ENCODE results near the gene USP2. TPM values are rescaled to one million over a fixed set of nuclear protein-coding genes. Genes with fewer than 3 reads are reported as not detected.

The USP2 gene
- total and polyA plus RNA-seq, 7 experiments from 2014 or later = 0.07 to 1.1 (median 0.43) TPM

DNA sequence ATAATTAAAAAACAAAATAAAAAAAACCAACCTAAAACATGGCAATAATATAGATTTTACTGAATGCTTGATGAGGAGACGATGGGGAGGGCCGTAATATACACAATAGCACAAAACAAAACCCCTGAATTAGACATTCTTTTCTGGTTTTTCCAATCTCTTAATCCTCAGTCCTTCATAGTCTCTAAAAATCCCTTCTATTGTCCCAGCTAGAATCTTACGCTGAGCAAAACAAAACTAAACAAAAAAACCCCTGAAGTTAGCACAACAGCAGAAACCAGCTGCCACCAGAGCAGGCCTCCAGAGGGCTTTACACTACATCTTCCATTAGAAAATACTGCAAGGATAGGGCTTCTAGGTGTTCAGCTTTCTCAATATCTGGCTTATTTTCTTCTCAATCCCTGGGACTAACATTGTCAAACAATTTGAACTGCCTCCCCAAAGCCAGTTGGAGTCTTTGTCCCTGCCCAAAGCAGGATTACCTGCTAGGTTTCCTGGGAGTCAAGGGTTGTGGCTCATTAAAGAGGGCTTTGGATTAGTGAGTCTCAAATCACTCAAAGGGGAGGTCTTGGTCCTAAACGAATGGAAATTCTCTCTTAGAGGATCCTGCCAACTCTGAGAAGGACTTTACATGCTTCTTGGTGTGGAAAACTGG lies 49.3 kb downstream of the USP2 start:
- peak overlapping the region in 4 of 9 donors; percentile 75 to 99 (median 84) for H3K27ac Mint-ChIP-seq
- POLR2A ChIA-PET = interaction anchor here (1.3 to 1.5 kb wide), 2 partner anchors 19 to 27 kb away, joined by 3 to 5 read pairs; no protein-coding TSS in a partner anchor

DNA sequence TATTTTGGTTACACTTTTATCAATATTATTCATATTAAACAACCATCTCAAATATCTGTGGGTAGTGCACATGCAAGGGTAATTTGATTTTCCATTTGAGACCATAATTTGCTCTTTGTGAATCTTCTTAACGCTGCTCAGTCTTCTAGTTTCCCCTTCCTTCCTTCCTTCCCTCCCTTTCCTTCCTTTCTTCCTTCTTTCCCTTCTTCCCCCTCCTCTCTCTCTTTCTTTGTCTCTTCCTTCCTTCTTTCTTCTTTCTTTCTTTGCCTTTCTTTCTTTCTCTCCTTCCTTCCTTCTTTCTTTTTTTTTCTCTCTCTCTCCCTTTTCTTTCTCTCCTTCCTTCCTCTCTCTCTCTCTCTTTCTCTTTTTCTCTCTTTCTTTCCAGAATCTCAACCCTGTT lies 51.3 kb downstream of the USP2 start:
- ChIA-PET POLR2A (no interaction called here), CTCF (no interaction called here)
- no peak overlapping the region for H3K4me3 ChIP-seq (ENCODE audit: low read length)
- H3K4me1 ChIP-seq (ENCODE audit: control insufficient read depth in 2 of 2, insufficient read depth in 2 of 2, low read length in 2 of 2) = peaks cover 5 to 10% of the 10 kb centered on the region in 2 donors
- H3K36me3 ChIP-seq (ENCODE audit: control insufficient read depth in 2 of 3, insufficient read depth in 3 of 3, low read length in 3 of 3) = peaks cover 0 to 4% (median 0%) of the 10 kb centered on the region in 3 experiments
- no peaks in the 10 kb centered on the region for H3K27me3 ChIP-seq (ENCODE audit: control insufficient read depth in 2 of 2, insufficient read depth in 2 of 2, low read length in 2 of 2)
- Mint-ChIP-seq H3K27ac (peak overlapping the region in 1 of 9 donors; percentile 48), H3K4me1 (peaks cover 9 to 24% (median 17%) of the 10 kb centered on the region in 7 donors), H3K4me3 (no peak overlapping the region), H3K9me3 (no peaks in the 10 kb centered on the region), H3K36me3 (no peaks in the 10 kb centered on the region), H3K27me3 (peaks cover 0 to 27% (median 8%) of the 10 kb centered on the region in 5 donors)
- no peaks in the 10 kb centered on the region for H3K9me3 ChIP-seq (ENCODE audit: control insufficient read depth in 2 of 3, low read length in 3 of 3)
- no peak overlapping the region for H3K27ac ChIP-seq (ENCODE audit: low read depth, low read length)
- intact Hi-C loops (cut with micrococcal nuclease) = no loop called here
- no peak for ATAC-seq
- DNase-seq = no peak

More for the DNA sequence above, 49.3 kb downstream of the USP2 start:
- Mint-ChIP-seq H3K4me3 (peak overlapping the region in 9 of 10 donors; percentile 18 to 99 (median 94)), H3K27me3 (peaks cover 0 to 27% (median 8%) of the 10 kb centered on the region in 5 donors), H3K9me3 (no peaks in the 10 kb centered on the region), H3K36me3 (peaks cover 0 to 6% (median 0%) of the 10 kb centered on the region in 5 donors), H3K4me1 (peaks cover 13 to 41% (median 31%) of the 10 kb centered on the region in 7 donors)
- Histone ChIP-seq H3K36me3 (ENCODE audit: control insufficient read depth in 2 of 3, insufficient read depth in 3 of 3, low read length in 3 of 3) (peaks cover 0 to 15% (median 0%) of the 10 kb centered on the region in 3 experiments), H3K4me3 (ENCODE audit: low read length) (no peak overlapping the region), H3K27ac (ENCODE audit: low read depth, low read length) (no peak overlapping the region), H3K4me1 (ENCODE audit: control insufficient read depth in 2 of 2, insufficient read depth in 2 of 2, low read length in 2 of 2) (peaks cover 5 to 12% of the 10 kb centered on the region in 2 donors), H3K27me3 (ENCODE audit: control insufficient read depth in 2 of 2, insufficient read depth in 2 of 2, low read length in 2 of 2) (no peaks in the 10 kb centered on the region), H3K9me3 (ENCODE audit: control insufficient read depth in 2 of 3, low read length in 3 of 3) (no peaks in the 10 kb centered on the region)
- CTCF ChIA-PET = interaction anchor here (3.3 kb wide), 1 partner anchor 10 kb away, joined by 15 read pairs; no protein-coding TSS in a partner anchor
- intact Hi-C loops (cut with micrococcal nuclease) = no loop called here
- ATAC-seq (no peak), DNase-seq (no peak)

DNA sequence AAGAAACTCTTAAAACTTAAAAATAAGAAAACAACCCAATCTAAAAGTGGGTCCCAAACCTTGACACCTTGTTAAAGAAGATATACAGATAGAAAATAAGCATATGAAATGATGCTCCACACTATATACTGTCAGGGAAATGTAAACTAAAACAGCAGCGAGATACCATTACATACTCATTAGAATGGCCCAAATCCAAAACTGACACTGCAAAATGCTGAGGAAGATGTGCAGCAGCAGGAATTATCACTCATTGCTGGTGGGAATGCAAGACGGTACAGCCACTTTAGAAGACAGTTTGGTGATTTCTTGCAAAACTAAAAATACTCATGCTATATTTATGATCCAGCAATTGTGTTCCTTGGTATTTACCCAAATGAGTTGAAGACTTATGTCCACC lies 52.2 kb downstream of the USP2 start:
- POLR2A ChIA-PET = interaction anchor here (0.6 to 0.7 kb wide), 2 partner anchors 19 to 63 kb away, joined by 3 to 7 read pairs; no protein-coding TSS in a partner anchor
- CTCF ChIA-PET = interaction anchor here (0.5 to 1.4 kb wide), 2 partner anchors 9 to 182 kb away, joined by 3 read pairs; no protein-coding TSS in a partner anchor

DNA sequence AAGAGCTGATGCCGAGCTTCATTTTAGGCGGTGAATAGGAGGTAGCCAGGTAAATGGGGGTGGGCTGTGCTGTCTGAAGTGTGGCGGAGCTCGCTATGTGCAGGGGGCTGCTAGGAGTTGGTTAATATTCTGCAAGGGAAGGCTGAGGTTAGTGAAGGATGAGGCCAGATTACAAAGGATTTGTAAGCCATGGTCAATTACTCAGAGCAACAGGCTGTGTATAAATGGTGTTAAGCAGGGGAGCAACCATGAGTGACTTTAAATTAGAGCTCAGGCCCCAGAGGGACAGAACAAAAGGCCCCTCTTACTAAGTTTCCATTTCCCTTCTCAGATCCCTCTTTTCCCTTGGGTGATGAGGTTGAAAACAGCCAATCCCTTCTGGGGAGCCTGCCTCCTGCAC lies 57.3 kb downstream of the USP2 start:
- Mint-ChIP-seq H3K27ac (peak overlapping the region in 1 of 9 donors; percentile 52), H3K9me3 (no peaks in the 10 kb centered on the region), H3K4me3 (no peak overlapping the region), H3K36me3 (no peaks in the 10 kb centered on the region), H3K4me1 (peaks cover 11 to 27% (median 22%) of the 10 kb centered on the region in 7 donors), H3K27me3 (peaks cover 0 to 16% (median 5%) of the 10 kb centered on the region in 5 donors)
- Histone ChIP-seq H3K27ac (ENCODE audit: low read depth, low read length) (no peak overlapping the region), H3K27me3 (ENCODE audit: control insufficient read depth in 2 of 2, insufficient read depth in 2 of 2, low read length in 2 of 2) (no peaks in the 10 kb centered on the region), H3K4me1 (ENCODE audit: control insufficient read depth in 2 of 2, insufficient read depth in 2 of 2, low read length in 2 of 2) (no peaks in the 10 kb centered on the region), H3K36me3 (ENCODE audit: control insufficient read depth in 2 of 3, insufficient read depth in 3 of 3, low read length in 3 of 3) (no peaks in the 10 kb centered on the region), H3K4me3 (ENCODE audit: low read length) (no peak overlapping the region), H3K9me3 (ENCODE audit: control insufficient read depth in 2 of 3, low read length in 3 of 3) (no peaks in the 10 kb centered on the region)
- CTCF ChIA-PET = interaction anchor here (0.7 to 4.3 kb wide), 23 partner anchors 9 to 258 kb away, joined by 3 to 42 read pairs (median 6); partner anchors contain the start of genes CBL, HMBS and VPS11
- DNase-seq (no peak), ATAC-seq (no peak)
- POLR2A ChIA-PET = interaction anchor here (0.7 to 2.0 kb wide), 6 partner anchors 10 to 268 kb away, joined by 3 to 5 read pairs (median 3); partner anchors contain the start of gene RNF26
- intact Hi-C loops (cut with micrococcal nuclease) = loop anchor here in 1 of 2 donors (5.0 kb wide), 1 partner anchor 307 kb away; the partner anchor contains the start of genes RPS25 and TRAPPC4

More for the DNA sequence above, 52.2 kb downstream of the USP2 start:
- Histone ChIP-seq H3K27ac (ENCODE audit: low read depth, low read length) (no peak overlapping the region), H3K4me1 (ENCODE audit: control insufficient read depth in 2 of 2, insufficient read depth in 2 of 2, low read length in 2 of 2) (peaks cover 0 to 4% of the 10 kb centered on the region in 2 donors), H3K36me3 (ENCODE audit: control insufficient read depth in 2 of 3, insufficient read depth in 3 of 3, low read length in 3 of 3) (peaks cover 0 to under 1% (median 0%) of the 10 kb centered on the region in 3 experiments), H3K4me3 (ENCODE audit: low read length) (no peak overlapping the region), H3K9me3 (ENCODE audit: control insufficient read depth in 2 of 3, low read length in 3 of 3) (no peaks in the 10 kb centered on the region), H3K27me3 (ENCODE audit: control insufficient read depth in 2 of 2, insufficient read depth in 2 of 2, low read length in 2 of 2) (no peaks in the 10 kb centered on the region)
- no peak overlapping the region for H3K27ac Mint-ChIP-seq
- peaks cover 0 to 27% (median 8%) of the 10 kb centered on the region in 5 donors for H3K27me3 Mint-ChIP-seq
- H3K4me3 Mint-ChIP-seq = no peak overlapping the region
- no peaks in the 10 kb centered on the region for H3K9me3 Mint-ChIP-seq
- intact Hi-C loops (cut with micrococcal nuclease) = no loop called here
- no peak for ATAC-seq
- no peaks in the 10 kb centered on the region for H3K36me3 Mint-ChIP-seq
- DNase-seq = no peak
- H3K4me1 Mint-ChIP-seq = peaks cover 2 to 17% (median 14%) of the 10 kb centered on the region in 7 donors

DNA sequence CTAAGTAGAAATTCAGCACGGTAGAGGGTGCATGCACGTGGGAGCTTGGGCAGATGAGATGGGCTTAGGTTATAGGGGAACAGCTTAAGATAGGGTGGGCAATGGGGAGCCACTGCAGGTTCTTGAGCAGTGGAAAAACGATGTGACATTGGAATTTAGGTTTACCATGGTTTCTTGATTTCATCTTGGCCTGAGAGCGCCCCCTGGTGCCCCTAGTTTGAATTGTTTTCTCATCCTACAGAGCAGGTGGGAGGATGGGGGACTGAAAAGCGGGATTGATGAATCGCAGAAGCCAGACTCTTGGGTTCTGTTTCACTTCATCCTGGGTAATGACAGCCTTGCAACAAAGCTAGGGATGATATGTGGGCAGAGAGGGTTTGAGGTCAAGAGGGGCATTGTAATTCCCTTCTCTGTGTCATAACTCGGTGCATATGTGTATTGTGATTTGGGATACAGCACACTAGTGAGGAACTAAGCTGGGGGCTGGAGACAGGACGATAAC lies 57.9 kb downstream of the USP2 start:
- POLR2A ChIA-PET = interaction anchor here (1.1 to 2.0 kb wide), 6 partner anchors 11 to 267 kb away, joined by 3 to 5 read pairs (median 4); partner anchors contain the start of gene RNF26
- DNase-seq = peak; percentile 61 to 82 (median 77)
- no peaks in the 10 kb centered on the region for H3K36me3 Mint-ChIP-seq
- peaks cover 11 to 33% (median 26%) of the 10 kb centered on the region in 7 donors for H3K4me1 Mint-ChIP-seq
- peaks cover 0 to 17% (median 11%) of the 10 kb centered on the region in 5 donors for H3K27me3 Mint-ChIP-seq
- H3K27ac Mint-ChIP-seq = peak overlapping the region in 2 of 9 donors; percentile 15 to 57
- H3K4me3 Mint-ChIP-seq = peak overlapping the region in 4 of 10 donors; percentile 10 to 54 (median 44)
- no peak overlapping the region for H3K4me3 ChIP-seq (ENCODE audit: low read length)
- H3K9me3 ChIP-seq (ENCODE audit: control insufficient read depth in 2 of 3, low read length in 3 of 3) = no peaks in the 10 kb centered on the region
- no peaks in the 10 kb centered on the region for H3K27me3 ChIP-seq (ENCODE audit: control insufficient read depth in 2 of 2, insufficient read depth in 2 of 2, low read length in 2 of 2)
- ATAC-seq = peak; percentile 50
- CTCF ChIA-PET = interaction anchor here (0.6 to 4.3 kb wide), 29 partner anchors 8 to 257 kb away, joined by 3 to 42 read pairs (median 6); partner anchors contain the start of genes CBL, HMBS and VPS11
- H3K36me3 ChIP-seq (ENCODE audit: control insufficient read depth in 2 of 3, insufficient read depth in 3 of 3, low read length in 3 of 3) = no peaks in the 10 kb centered on the region
- intact Hi-C loops (cut with micrococcal nuclease) = loop anchor here (1.0 to 5.0 kb wide), 8 partner anchors 8 to 306 kb away; partner anchors contain the start of genes HYOU1 (in 1 of the 2), NLRX1 (in 1 of the 2), RPS25 (in 1 of the 2) and TRAPPC4 (in 1 of the 2)
- H3K27ac ChIP-seq (ENCODE audit: low read depth, low read length) = no peak overlapping the region
- no peaks in the 10 kb centered on the region for H3K9me3 Mint-ChIP-seq
- no peaks in the 10 kb centered on the region for H3K4me1 ChIP-seq (ENCODE audit: control insufficient read depth in 2 of 2, insufficient read depth in 2 of 2, low read length in 2 of 2)

DNA sequence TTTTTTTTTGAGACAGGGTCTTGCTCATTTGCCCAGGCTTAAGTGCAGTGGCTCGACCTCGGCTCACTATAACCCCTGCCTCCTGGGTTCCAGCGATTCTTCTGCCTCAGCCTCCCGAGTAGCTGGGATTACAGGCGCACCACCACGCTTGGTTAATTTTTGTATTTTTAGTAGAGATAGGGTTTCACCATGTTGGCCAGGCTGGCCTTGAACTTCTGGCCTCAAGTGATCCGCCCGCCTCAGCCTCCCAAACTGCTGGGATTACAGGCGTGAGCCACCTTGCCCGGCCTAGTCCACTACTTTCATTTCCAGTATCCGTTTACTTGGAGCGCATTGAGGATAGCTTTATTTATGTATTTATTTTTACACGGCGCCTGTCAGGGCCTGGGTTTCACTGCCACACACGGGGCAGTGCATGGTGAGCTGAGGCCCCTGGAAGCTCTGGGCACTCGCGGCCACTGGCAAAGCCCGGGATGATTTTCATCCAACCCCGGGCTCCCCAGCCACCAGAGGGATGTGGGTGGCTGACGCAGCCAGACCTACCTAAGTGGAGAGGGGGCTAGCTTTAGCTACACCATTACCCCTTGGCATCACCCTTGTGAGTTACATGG lies 58.5 kb downstream of the USP2 start:
- Histone ChIP-seq H3K9me3 (ENCODE audit: control insufficient read depth in 2 of 3, low read length in 3 of 3) (no peaks in the 10 kb centered on the region), H3K27me3 (ENCODE audit: control insufficient read depth in 2 of 2, insufficient read depth in 2 of 2, low read length in 2 of 2) (no peaks in the 10 kb centered on the region), H3K4me3 (ENCODE audit: low read length) (no peak overlapping the region), H3K27ac (ENCODE audit: low read depth, low read length) (no peak overlapping the region), H3K4me1 (ENCODE audit: control insufficient read depth in 2 of 2, insufficient read depth in 2 of 2, low read length in 2 of 2) (no peaks in the 10 kb centered on the region), H3K36me3 (ENCODE audit: control insufficient read depth in 2 of 3, insufficient read depth in 3 of 3, low read length in 3 of 3) (no peaks in the 10 kb centered on the region)
- POLR2A ChIA-PET = interaction anchor here (1.2 to 2.0 kb wide), 3 partner anchors 16 to 267 kb away, joined by 3 to 5 read pairs (median 4); no protein-coding TSS in a partner anchor
- ATAC-seq (no peak), DNase-seq (no peak)
- H3K36me3 Mint-ChIP-seq = no peaks in the 10 kb centered on the region
- H3K4me3 Mint-ChIP-seq = peak overlapping the region in 3 of 10 donors; percentile 5 to 54 (median 10)
- intact Hi-C loops (cut with micrococcal nuclease) = loop anchor here (1.0 to 5.0 kb wide), 8 partner anchors 8 to 306 kb away; partner anchors contain the start of genes HYOU1 (in 1 of the 2), NLRX1 (in 1 of the 2), RPS25 (in 1 of the 2) and TRAPPC4 (in 1 of the 2)
- H3K27me3 Mint-ChIP-seq = peaks cover 0 to 21% (median 12%) of the 10 kb centered on the region in 5 donors
- peaks cover 11 to 34% (median 26%) of the 10 kb centered on the region in 7 donors for H3K4me1 Mint-ChIP-seq
- CTCF ChIA-PET = interaction anchor here (0.6 to 4.3 kb wide), 26 partner anchors 8 to 255 kb away, joined by 3 to 42 read pairs (median 6); partner anchors contain the start of genes CBL and VPS11
- H3K27ac Mint-ChIP-seq = peak overlapping the region in 1 of 9 donors; percentile 15
- H3K9me3 Mint-ChIP-seq = no peaks in the 10 kb centered on the region
